Measurements from ENCODE around the gene FAM53B.

FAM53B gene

GRCh38 chr10:124725791-124726190 lies 18.4 kb downstream of the FAM53B start:
- FAIRE-seq = no peak

- no peak for FAIRE-seq
Observed at GRCh38 chr10:124725171-124725631, 19.0 kb downstream of the FAM53B start.

- FAIRE-seq = no peak
Observed at GRCh38 chr10:124724279-124725027, 19.7 kb downstream of the FAM53B start.

GRCh38 chr10:124723826-124724225 lies 20.4 kb downstream of the FAM53B start:
- FAIRE-seq = no peak

- no peak for FAIRE-seq
Observed at GRCh38 chr10:124722798-124723783, 21.1 kb downstream of the FAM53B start.

GRCh38 chr10:124721330-124722045 lies 22.7 kb downstream of the FAM53B start:
- FAIRE-seq = no peak

GRCh38 chr10:124719213-124719851 lies 24.8 kb downstream of the FAM53B start:
- FAIRE-seq = no peak

- no peak for FAIRE-seq
Observed at GRCh38 chr10:124717911-124718741, 26.1 kb downstream of the FAM53B start.

- no peak for FAIRE-seq
Observed at GRCh38 chr10:124717041-124717757, 27.0 kb downstream of the FAM53B start.

- FAIRE-seq = no peak
Observed at GRCh38 chr10:124716369-124716768, 27.8 kb downstream of the FAM53B start.

GRCh38 chr10:124715439-124715838 lies 28.7 kb downstream of the FAM53B start:
- no peak for FAIRE-seq

- FAIRE-seq = no peak
Observed at GRCh38 chr10:124713679-124714255, 30.4 kb downstream of the FAM53B start.

GRCh38 chr10:124712704-124713407 lies 31.3 kb downstream of the FAM53B start:
- no peak for FAIRE-seq

- FAIRE-seq = no peak
Observed at GRCh38 chr10:124711145-124711544, 33.0 kb downstream of the FAM53B start.

- FAIRE-seq = no peak
Observed at GRCh38 chr10:124710266-124710881, 33.8 kb downstream of the FAM53B start.

GRCh38 chr10:124709861-124710260 lies 34.3 kb downstream of the FAM53B start:
- FAIRE-seq = no peak

- no peak for FAIRE-seq
Observed at GRCh38 chr10:124708922-124709520, 35.2 kb downstream of the FAM53B start.

GRCh38 chr10:124708246-124708779 lies 35.9 kb downstream of the FAM53B start:
- FAIRE-seq = no peak

- FAIRE-seq = no peak
Observed at GRCh38 chr10:124707551-124707950, 36.6 kb downstream of the FAM53B start.
